ENCODE results near the gene FZD7. TPM values are rescaled to one million over a fixed set of nuclear protein-coding genes. Genes with fewer than 3 reads are reported as not detected.
A peak's percentile ranks its signal among the peaks of the same experiment; 100 is the strongest.

Gene FZD7
- total RNA-seq, result 24.7 and 39.1 TPM in 2 replicates
- 28.1 and 44.4 TPM in 2 replicates for polyA plus RNA-seq
- 36.8 and 55.7 TPM in 2 replicates for polyA plus RNA-seq (2012)
- 23.9 and 48.2 TPM in 2 replicates for polyA minus RNA-seq (ENCODE audit: low replicate concordance)

GRCh38 chr2:202033317-202034248, at the start of gene FZD7:
FZD7 (plus strand) TSS chr2:202033855; CDS start chr2:202034648, 793 bp downstream.
- peak; percentile 93 to 95 for DNase-seq (ENCODE audit: low read depth in 2 of 2)
- TF ChIP-seq EZH2 (IDR thresholded peaks at IDR 0.05; ENCODE audit: low read length, missing control alignments), result no peak
- TF ChIP-seq, protein P1, sequence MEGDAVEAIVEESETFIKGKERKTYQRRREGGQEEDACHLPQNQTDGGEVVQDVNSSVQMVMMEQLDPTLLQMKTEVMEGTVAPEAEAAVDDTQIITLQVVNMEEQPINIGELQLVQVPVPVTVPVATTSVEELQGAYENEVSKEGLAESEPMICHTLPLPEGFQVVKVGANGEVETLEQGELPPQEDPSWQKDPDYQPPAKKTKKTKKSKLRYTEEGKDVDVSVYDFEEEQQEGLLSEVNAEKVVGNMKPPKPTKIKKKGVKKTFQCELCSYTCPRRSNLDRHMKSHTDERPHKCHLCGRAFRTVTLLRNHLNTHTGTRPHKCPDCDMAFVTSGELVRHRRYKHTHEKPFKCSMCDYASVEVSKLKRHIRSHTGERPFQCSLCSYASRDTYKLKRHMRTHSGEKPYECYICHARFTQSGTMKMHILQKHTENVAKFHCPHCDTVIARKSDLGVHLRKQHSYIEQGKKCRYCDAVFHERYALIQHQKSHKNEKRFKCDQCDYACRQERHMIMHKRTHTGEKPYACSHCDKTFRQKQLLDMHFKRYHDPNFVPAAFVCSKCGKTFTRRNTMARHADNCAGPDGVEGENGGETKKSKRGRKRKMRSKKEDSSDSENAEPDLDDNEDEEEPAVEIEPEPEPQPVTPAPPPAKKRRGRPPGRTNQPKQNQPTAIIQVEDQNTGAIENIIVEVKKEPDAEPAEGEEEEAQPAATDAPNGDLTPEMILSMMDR (conservative IDR thresholded peaks at IDR 0.05 in 1 of 2, IDR thresholded peaks at IDR 0.05 in 1 of 2; ENCODE audit: low read depth in 1 of 2, low read length in 2 of 2), result peak; percentile 4 to 24
- Histone ChIP-seq H3K27ac (ENCODE audit: insufficient read depth, low read length) (peak within 1 kb of the TSS; percentile 88), H3K4me1 (ENCODE audit: control insufficient read depth, extremely low read depth, insufficient read depth, low read length) (peaks cover 3% of the 10 kb centered on the region), H3K9me3 (ENCODE audit: control insufficient read depth, insufficient read depth, low read depth, low read length) (no peaks in the 10 kb centered on the region), H3K36me3 (ENCODE audit: control insufficient read depth, insufficient read depth, low read length) (peaks cover 8% of the 10 kb centered on the region), H3K4me3 (replicated peaks in 1 of 4; ENCODE audit: control extremely low read depth in 1 of 4, insufficient read depth in 1 of 4, low read depth in 3 of 4, low read length in 4 of 4) (peak within 1 kb of the TSS; percentile 70 to 85 (median 82)), H4K20me1 (ENCODE audit: control insufficient read depth, extremely low read depth, insufficient read depth, low read length) (no peaks in the 10 kb centered on the region), H3K27me3 (ENCODE audit: control insufficient read depth, insufficient read depth, low read length) (no peaks in the 10 kb centered on the region), H2AFZ (ENCODE audit: low read length) (peak within 1 kb of the TSS; percentile 65), H3K9ac (ENCODE audit: insufficient read depth, low read length) (peak within 1 kb of the TSS; percentile 78), H3K4me2 (ENCODE audit: extremely low read depth, insufficient read depth, low read length) (peak within 1 kb of the TSS; percentile 95), H3K79me2 (ENCODE audit: control insufficient read depth, insufficient read depth, low read length) (peaks cover 41% of the 10 kb centered on the region)

DNA sequence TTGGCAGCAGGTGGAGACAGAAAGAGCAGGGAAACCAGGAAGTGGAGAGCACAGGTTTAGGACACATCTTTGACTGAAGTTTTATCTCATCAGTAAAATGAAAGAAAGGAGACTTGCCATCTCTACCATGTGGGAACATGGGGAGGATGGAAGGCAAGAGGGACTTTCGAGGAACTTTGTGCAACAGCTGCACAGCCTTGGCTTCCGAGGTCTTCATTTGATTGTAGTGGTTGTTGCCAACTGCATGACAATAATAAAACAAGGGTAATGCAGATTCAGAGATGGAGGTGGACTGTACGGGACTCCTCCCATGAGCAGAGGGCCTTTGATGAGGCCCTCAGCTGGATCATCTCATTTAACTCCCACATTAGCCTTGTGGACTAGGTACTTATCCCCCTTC, 49.3 kb upstream of the FZD7 start:
- H4K20me1 ChIP-seq (ENCODE audit: control insufficient read depth, extremely low read depth, insufficient read depth, low read length), result no peaks in the 10 kb centered on the region
- H2AFZ ChIP-seq (ENCODE audit: low read length), result no peak overlapping the region
- H3K79me2 ChIP-seq (ENCODE audit: control insufficient read depth, insufficient read depth, low read length), result no peaks in the 10 kb centered on the region
- no peaks in the 10 kb centered on the region for H3K36me3 ChIP-seq (ENCODE audit: control insufficient read depth, insufficient read depth, low read length)
- peaks cover 2% of the 10 kb centered on the region for H3K27me3 ChIP-seq (ENCODE audit: control insufficient read depth, insufficient read depth, low read length)
- no peak overlapping the region for H3K4me3 ChIP-seq (replicated peaks in 1 of 4; ENCODE audit: control extremely low read depth in 1 of 4, insufficient read depth in 1 of 4, low read depth in 3 of 4, low read length in 4 of 4)
- H3K4me1 ChIP-seq (ENCODE audit: control insufficient read depth, extremely low read depth, insufficient read depth, low read length), result no peaks in the 10 kb centered on the region
- no peak for DNase-seq (ENCODE audit: low read depth in 2 of 2)
- no peak for TF ChIP-seq EZH2 (IDR thresholded peaks at IDR 0.05; ENCODE audit: low read length, missing control alignments)
- TF ChIP-seq, protein P1 (conservative IDR thresholded peaks at IDR 0.05 in 1 of 2, IDR thresholded peaks at IDR 0.05 in 1 of 2; ENCODE audit: low read depth in 1 of 2, low read length in 2 of 2), result no peak
- H3K4me2 ChIP-seq (ENCODE audit: extremely low read depth, insufficient read depth, low read length), result no peak overlapping the region
- no peaks in the 10 kb centered on the region for H3K9me3 ChIP-seq (ENCODE audit: control insufficient read depth, insufficient read depth, low read depth, low read length)
- no peak overlapping the region for H3K27ac ChIP-seq (ENCODE audit: insufficient read depth, low read length)
- no peak overlapping the region for H3K9ac ChIP-seq (ENCODE audit: insufficient read depth, low read length)

- Histone ChIP-seq H3K4me3 (replicated peaks in 1 of 4; ENCODE audit: control extremely low read depth in 1 of 4, insufficient read depth in 1 of 4, low read depth in 3 of 4, low read length in 4 of 4) (no peak overlapping the region), H3K9ac (ENCODE audit: insufficient read depth, low read length) (no peak overlapping the region), H3K4me1 (ENCODE audit: control insufficient read depth, extremely low read depth, insufficient read depth, low read length) (no peaks in the 10 kb centered on the region), H3K9me3 (ENCODE audit: control insufficient read depth, insufficient read depth, low read depth, low read length) (no peaks in the 10 kb centered on the region), H3K27ac (ENCODE audit: insufficient read depth, low read length) (no peak overlapping the region), H3K4me2 (ENCODE audit: extremely low read depth, insufficient read depth, low read length) (no peak overlapping the region), H4K20me1 (ENCODE audit: control insufficient read depth, extremely low read depth, insufficient read depth, low read length) (no peaks in the 10 kb centered on the region), H3K79me2 (ENCODE audit: control insufficient read depth, insufficient read depth, low read length) (no peaks in the 10 kb centered on the region), H3K27me3 (ENCODE audit: control insufficient read depth, insufficient read depth, low read length) (peaks cover 2% of the 10 kb centered on the region), H2AFZ (ENCODE audit: low read length) (no peak overlapping the region), H3K36me3 (ENCODE audit: control insufficient read depth, insufficient read depth, low read length) (no peaks in the 10 kb centered on the region)
- no peak for DNase-seq (ENCODE audit: low read depth in 2 of 2)
- TF ChIP-seq, protein P1 (conservative IDR thresholded peaks at IDR 0.05 in 1 of 2, IDR thresholded peaks at IDR 0.05 in 1 of 2; ENCODE audit: low read depth in 1 of 2, low read length in 2 of 2), result no peak
- no peak for TF ChIP-seq EZH2 (IDR thresholded peaks at IDR 0.05; ENCODE audit: low read length, missing control alignments)
These were observed 48.7 kb upstream of the FZD7 start for GRCh38 chr2:201984800-201985525.
